ENCODE data around the gene PLEKHM3.
A peak's percentile ranks its signal among the peaks of the same experiment; 100 is the strongest.

The PLEKHM3 gene

GRCh38 chr2:207944334-207944733 is 81.0 kb downstream of the PLEKHM3 start:
- no peak for DNase-seq

DNA sequence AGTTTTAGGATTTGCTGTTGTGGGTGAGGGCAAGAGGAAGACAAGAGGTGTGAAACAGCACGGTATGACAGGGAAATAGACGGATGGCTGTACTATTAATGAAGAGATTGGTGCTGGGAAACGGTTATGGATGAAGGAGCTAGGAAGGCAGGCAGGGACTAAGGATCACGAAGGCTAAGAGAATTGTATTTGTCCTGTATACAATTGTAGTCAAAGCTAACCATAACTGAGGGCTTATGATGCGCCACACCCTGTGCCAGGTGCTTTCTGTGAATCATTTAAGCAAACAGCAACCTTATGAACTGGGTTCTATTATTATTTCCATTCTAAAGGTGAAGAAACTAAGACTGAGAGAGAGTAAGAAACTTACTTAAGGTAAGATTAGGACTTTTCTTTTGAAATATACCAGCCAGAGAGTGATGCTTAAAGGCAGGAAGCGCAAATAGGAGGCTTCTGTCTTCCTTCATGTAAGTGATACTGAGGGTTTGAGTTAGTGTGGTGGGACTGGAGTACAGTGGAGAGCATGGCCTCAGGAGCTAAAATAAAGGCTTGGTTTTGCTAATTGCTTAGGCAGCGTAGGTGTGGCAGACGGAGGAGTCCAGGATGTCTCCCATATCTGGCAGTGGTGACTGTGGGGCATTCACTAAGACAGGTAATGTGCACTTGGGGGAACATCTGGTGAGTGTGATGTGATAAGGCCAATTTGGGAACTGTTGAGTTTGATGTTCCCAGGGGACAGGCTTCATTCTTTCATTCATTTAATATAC is 85.8 kb downstream of the PLEKHM3 start:
- DNase-seq: no peak

- no peak for DNase-seq
These were observed 86.4 kb downstream of the PLEKHM3 start for GRCh38 chr2:207938886-207939285.

DNA sequence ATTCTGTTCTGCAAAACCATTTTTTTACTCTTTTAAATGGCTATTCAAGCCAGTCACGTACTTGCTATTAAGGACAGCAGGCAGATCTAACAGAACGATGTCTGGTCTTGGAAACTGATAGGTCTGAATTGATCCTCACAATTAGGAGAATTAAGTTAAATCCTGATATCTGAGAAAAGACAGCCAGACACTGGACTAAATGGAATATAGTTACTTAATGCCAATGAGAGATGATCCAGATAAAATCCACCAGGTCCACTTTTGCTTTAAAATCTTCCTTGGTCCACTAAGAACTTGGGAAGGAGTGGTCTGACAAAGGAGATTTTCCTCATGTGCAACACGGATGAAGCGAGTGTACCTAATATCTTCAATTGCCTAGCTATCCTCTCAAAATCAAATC is 86.9 kb downstream of the PLEKHM3 start:
- no peak for DNase-seq

- no peak for DNase-seq
These were observed 87.5 kb downstream of the PLEKHM3 start for GRCh38 chr2:207937823-207938222.

DNA sequence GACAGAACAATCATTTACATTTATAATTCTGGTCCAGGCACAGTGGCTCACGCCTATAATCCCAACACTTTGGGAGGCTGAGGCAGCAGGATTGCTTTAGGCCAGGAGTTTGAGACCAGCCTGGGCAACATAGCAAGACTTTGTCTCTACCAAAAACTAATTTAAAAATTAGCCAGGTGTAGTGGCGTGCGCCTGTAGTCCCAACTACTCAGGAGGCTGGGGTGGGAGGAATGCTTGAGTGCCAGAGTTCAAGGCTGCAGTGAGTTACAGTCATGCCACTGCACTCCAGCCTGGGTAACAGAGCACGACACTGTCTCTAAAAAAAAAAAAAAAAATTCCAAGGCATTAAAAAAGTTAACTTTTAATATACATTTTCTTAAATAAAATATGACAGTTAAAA is 88.1 kb downstream of the PLEKHM3 start:
- DNase-seq: no peak

DNA sequence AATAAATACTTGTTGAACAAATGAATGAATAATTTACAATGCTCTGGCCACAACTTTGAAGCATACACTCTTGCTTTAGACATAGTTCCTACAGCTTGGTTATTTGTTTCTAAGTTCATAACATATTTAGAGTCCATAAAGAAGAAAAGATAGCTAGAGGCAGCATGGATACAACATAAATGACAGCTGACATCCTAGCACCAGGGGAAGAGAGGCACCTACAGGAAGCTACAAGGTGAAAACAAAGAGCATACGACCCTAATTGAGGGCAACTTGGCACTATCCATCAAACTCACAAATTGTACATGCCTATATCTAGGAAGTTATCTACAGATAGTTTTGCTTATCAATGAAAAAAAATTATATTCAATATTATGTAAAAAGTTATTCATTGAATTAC is 88.9 kb downstream of the PLEKHM3 start:
- DNase-seq: no peak

GRCh38 chr2:207935991-207936370 is 89.3 kb downstream of the PLEKHM3 start:
- no peak for DNase-seq

GRCh38 chr2:207935121-207935990 is 90.0 kb downstream of the PLEKHM3 start:
- no peak for DNase-seq

- DNase-seq: no peak
These were observed 90.6 kb downstream of the PLEKHM3 start for GRCh38 chr2:207934720-207935119.

DNA sequence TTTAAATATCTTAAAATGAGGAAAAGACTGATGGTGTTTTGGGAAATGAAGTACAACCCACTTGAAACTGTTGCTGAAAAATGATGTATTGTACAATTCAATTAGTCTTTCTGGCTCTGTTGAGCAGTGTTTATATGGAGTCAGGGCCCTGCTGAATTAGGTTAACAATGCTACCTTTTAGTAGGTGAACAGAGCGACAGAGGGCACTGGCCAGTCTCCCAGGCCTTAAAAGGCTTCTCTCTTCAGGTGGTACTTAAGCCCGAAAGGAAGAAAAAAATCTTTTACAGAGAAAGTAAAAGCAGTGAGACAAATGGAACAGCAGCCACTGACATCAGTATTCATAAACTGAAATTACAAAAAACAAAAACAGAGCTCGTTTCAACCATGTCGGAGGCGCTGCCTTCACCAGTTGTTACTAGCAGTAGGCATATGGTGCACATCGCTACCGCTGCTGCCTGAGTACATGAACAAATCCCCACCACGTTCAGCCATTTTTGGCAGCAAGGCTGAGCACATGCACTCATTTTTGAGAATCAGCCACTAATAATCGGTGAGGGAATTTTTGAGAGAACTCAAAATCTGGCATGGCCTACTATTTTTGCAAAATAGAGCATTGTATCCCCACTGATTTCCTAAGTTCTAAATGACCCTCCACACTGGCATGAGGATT is 91.8 kb downstream of the PLEKHM3 start:
- peak; percentile 34 for DNase-seq

GRCh38 chr2:207932106-207932505 is 93.2 kb downstream of the PLEKHM3 start:
- no peak for DNase-seq

GRCh38 chr2:207930747-207931146 is 94.6 kb downstream of the PLEKHM3 start:
- peak; percentile 85 for DNase-seq

DNA sequence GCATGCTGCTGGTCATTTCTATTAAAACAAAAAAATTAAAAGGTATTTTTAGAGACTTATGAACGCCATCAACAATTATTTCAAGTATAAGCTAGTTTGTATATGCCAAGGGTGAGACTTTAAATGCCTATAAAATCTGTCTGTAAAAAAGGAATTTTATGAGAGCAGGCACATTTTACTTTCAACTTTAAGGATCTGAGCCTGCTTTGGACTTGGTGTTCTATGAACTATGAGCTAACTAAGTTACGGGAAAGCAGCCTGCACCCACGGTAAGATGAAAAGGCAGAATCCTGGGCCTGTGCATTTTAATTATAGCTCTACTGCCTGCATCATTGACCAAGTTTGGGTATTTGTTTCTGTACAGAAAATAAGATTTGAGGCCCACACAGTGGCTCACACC is 95.4 kb downstream of the PLEKHM3 start:
- no peak for DNase-seq

- DNase-seq: no peak
These were observed 97.2 kb downstream of the PLEKHM3 start for GRCh38 chr2:207928079-207928478.

- DNase-seq: no peak
These were observed 98.4 kb downstream of the PLEKHM3 start for GRCh38 chr2:207926989-207927300.

DNA sequence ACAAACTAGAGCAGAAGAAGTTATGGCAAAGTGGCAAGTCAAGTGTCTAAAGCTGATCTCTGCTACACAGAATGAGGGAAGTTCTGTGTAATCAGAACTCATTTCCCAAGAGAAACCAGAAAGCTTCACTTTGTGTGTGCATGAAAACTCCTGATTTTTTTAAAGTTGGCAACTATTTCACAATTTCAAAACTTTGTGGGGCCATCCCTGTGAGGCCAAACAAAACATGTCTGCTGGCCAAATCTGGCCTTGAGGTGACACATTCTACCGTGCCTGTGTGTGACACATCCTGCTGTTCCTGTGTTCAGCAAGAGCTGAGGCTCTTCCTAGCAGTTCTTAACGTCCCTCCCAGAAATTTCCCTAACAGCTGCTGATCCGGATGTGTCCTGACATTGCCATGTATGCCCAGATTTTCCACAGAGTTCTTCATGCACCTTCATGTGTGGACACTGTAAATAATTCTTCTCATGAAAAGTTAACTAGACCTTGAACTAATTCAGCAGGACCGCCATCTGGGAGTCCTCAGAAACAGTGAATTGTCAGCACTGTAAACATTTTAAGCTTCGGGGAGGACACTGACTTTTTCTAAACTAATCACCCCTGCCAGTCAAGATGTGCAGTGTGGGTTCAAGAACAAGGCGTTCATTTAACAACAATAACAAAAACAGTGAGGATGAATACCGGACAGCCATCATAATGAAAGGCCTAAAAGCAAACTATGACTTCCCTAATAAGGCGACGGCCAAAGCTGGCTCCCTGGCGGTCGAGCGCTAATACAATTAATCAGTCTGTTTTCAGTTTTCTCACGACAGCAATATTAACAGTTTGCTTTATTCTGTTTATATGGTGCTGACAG is 99.0 kb downstream of the PLEKHM3 start:
- no peak for DNase-seq

- no peak for DNase-seq
These were observed 99.7 kb downstream of the PLEKHM3 start for GRCh38 chr2:207925601-207926000.

DNA sequence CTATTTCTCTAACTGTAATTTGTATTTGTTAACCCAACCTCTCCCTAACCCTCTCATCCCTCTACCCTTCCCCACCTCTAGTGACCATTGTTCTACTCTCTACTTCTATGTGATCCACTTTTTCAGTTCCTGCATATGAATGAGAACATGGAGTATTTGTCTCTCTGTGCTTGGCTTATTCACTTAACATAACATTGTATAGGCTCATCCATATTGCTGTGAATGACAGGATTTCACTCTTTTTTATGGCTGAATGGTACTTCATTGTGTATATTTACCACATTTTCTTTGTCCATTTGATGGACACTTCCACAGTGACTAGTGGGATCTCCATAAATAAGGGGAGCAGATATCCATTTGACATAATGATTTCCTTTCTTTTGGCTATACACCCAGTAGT is 103.7 kb downstream of the PLEKHM3 start:
- no peak for DNase-seq

GRCh38 chr2:207920721-207921120 is 104.6 kb downstream of the PLEKHM3 start:
- DNase-seq: no peak

DNA sequence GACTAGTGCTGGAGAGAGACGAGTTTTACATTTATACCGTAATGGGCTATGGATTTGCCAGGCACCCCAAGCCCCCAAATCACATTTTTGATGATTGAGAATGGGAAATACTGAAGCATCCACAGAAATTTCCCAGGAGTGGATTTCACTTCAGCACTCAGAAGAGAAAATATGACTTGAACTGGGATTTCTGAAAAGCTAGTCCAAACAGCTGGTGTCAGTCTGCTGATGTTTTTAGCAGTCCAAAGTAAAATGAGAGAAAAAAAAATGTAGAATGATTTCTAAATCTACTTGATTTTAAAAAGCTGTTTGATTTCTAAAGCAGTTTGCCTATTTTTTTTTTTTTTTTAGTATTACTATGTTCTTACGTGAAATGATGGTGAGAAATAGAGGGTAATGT is 105.0 kb downstream of the PLEKHM3 start:
- DNase-seq: no peak

GRCh38 chr2:207919164-207919919 is 106.0 kb downstream of the PLEKHM3 start:
- no peak for DNase-seq
